Choroid plexus epithelial cell (primary cell): Measurements from ENCODE around the gene BLVRB.

Source experiments
- DNase-seq: peaks from one replicate; pipeline ENCODE4 v3.0.0-alpha.2; 2010; ENCODE audit warnings: low read depth
- H3K4me3 ChIP-seq: 2 replicates; pipeline ENCODE4 v1.5.1; 2011; ENCODE audit warnings: low read depth, mild to moderate bottlenecking, control low read depth, low read length, moderate library complexity
- CTCF ChIP-seq: conservative IDR thresholded peaks from 2 replicates; pipeline ENCODE4 v1.5.1; 2011; ENCODE audit warnings: low read depth, mild to moderate bottlenecking, control low read depth, inconsistent platforms, low read length, moderate library complexity

Gene BLVRB

GRCh38 chr19:40510526-40511115 is 45.1 kb upstream of the BLVRB start:
- DNase-seq: no peak
- no peak for TF ChIP-seq CTCF

GRCh38 chr19:40508739-40509260 is 43.3 kb upstream of the BLVRB start:
- no peak overlapping the region for H3K4me3 ChIP-seq
- no peak for TF ChIP-seq CTCF
- DNase-seq: no peak

More at GRCh38 chr19:40510526-40511115, 45.1 kb upstream of the BLVRB start:
- no peak overlapping the region for H3K4me3 ChIP-seq

- H3K4me3 ChIP-seq: no peak overlapping the region
- DNase-seq: no peak
- no peak for TF ChIP-seq CTCF
These were observed 42.3 kb upstream of the BLVRB start for GRCh38 chr19:40507892-40508291.

DNA sequence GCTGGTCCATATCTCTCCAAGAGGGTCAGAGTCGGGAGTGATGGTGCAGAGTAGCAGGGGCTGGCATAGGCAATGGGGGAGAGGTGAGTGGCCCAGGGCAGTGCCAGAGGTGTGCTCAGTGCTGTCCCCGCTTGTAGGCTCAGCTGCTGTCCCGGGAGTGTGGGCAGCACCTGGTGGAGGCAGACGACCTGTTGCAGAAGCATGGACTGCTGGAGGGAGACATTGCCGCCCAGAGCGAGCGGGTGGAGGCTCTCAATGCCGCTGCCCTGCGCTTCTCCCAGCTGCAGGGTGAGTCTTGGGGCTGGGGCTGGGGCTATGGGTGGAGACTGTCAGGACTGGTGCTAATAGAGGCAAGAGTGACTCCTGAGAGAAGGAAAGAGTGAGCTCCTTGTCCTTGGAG is 40.6 kb upstream of the BLVRB start:
- DNase-seq: no peak
- H3K4me3 ChIP-seq: no peak overlapping the region
- no peak for TF ChIP-seq CTCF

- H3K4me3 ChIP-seq: no peak overlapping the region
- no peak for DNase-seq
These were observed 37.8 kb upstream of the BLVRB start for GRCh38 chr19:40503320-40503695.

DNA sequence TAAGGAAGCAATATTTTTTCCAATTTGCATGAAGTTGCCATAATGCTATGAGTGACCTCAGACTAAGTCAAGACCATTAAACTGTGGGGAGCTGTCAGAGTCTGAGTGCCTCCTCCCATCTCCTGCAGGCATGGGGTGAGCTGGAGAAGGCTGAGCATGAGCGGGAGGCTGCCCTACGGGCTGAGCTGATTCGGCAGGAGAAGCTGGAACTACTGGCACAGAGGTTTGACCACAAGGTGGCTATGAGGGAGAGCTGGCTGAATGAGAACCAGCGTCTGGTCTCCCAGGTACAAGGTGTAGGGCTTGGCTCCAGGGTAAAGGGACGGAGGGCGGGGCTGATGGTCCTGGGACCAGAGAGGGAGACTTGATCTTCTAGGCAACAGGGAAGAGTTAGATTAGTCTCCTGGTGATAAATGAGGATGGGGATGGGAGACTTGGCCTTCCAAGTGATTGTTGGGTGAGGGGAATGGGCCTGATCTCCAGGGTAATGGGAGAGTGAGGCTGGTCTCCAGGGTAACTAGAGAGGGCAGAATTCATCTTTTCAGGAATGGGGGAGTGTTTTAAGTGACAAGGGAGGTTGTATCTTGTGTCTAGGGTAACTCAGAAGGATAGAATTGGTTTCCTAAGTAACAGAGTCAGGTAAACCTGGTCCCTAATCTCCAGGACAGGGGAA is 37.2 kb upstream of the BLVRB start:
- peak; percentile 6 for DNase-seq
- peak; percentile 22 for TF ChIP-seq CTCF

More at GRCh38 chr19:40503320-40503695, 37.8 kb upstream of the BLVRB start:
- TF ChIP-seq CTCF: no peak

GRCh38 chr19:40502081-40502480 is 36.5 kb upstream of the BLVRB start:
- H3K4me3 ChIP-seq: no peak overlapping the region
- DNase-seq: no peak
- no peak for TF ChIP-seq CTCF

More for the DNA sequence above, 37.2 kb upstream of the BLVRB start:
- H3K4me3 ChIP-seq: no peak overlapping the region
